DND-41 (cell line): ENCODE measurements around the gene TBXAS1.

Experiments
- EZH2 ChIP-seq: IDR thresholded peaks from 3 replicates; pipeline ENCODE4 v1.6.1; 2012; ENCODE audit warnings: borderline replicate concordance, low read depth, mild to moderate bottlenecking, moderate library complexity, low read length, inconsistent platforms; ENCODE audit not compliant: severe bottlenecking
- TF ChIP-seq, protein P1 (sequence below): IDR thresholded peaks from 2 replicates; pipeline ENCODE4 v1.5.1; 2012; ENCODE audit warnings: borderline replicate concordance, low read length, moderate library complexity, mild to moderate bottlenecking; ENCODE audit not compliant: poor library complexity, severe bottlenecking; ENCODE audit errors: extremely low read depth

DNA sequence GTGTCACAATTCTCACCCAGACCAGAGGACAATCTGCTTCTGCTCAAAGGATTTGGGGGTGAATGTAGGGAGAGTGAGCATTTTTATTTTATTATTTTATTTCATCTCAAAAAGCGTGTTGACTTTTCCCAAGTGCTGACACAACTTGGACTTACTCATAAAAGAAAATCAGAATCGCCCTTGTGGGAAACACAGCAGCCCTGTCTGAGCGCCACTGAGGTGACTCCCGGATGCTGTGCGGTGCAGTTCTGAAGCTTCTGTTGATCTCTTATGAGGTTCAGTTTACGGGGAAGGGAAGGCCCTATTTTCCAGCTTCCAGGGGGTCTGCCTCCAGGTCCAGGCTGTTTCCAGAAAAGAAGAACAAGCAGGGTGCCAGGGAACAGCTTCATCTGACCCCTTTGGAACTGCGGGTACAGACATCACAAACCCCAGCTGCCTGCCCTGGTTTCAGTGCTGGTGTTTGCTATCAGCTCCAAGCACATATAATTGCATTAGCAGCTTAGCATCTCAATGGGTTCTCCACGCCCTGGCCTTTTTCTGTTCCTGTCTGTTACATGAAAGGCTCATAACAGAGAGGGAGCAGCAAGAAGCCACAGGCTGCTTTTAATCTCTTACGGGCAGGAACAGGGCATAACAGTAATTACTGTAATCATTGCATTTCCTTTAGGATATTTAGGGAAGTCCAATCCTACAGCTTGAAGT, 181.3 kb downstream of the TBXAS1 start:
- TF ChIP-seq, protein P1, sequence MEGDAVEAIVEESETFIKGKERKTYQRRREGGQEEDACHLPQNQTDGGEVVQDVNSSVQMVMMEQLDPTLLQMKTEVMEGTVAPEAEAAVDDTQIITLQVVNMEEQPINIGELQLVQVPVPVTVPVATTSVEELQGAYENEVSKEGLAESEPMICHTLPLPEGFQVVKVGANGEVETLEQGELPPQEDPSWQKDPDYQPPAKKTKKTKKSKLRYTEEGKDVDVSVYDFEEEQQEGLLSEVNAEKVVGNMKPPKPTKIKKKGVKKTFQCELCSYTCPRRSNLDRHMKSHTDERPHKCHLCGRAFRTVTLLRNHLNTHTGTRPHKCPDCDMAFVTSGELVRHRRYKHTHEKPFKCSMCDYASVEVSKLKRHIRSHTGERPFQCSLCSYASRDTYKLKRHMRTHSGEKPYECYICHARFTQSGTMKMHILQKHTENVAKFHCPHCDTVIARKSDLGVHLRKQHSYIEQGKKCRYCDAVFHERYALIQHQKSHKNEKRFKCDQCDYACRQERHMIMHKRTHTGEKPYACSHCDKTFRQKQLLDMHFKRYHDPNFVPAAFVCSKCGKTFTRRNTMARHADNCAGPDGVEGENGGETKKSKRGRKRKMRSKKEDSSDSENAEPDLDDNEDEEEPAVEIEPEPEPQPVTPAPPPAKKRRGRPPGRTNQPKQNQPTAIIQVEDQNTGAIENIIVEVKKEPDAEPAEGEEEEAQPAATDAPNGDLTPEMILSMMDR, result no peak
- no peak for TF ChIP-seq EZH2
